HL-60 (cell line): Measurements from ENCODE around the gene CCDC102A.

Experiments
- POLR2AphosphoS5 ChIP-seq: IDR thresholded peaks from 2 replicates; pipeline ENCODE4 v1.6.1; 2012; ENCODE audit warnings: low read depth
- SPI1 ChIP-seq: IDR thresholded peaks from 2 replicates; pipeline ENCODE4 v1.6.1; 2012; ENCODE audit warnings: low read depth, mild to moderate bottlenecking, borderline replicate concordance
- TF ChIP-seq, protein P1 (sequence below): IDR thresholded peaks from one replicate; pipeline ENCODE4 v1.5.1; 2011; ENCODE audit warnings: low read length, control low read depth, inconsistent platforms; ENCODE audit not compliant: insufficient read depth
- TF ChIP-seq, protein P2 (sequence below): IDR thresholded peaks from 2 replicates; pipeline ENCODE4 v1.6.1; 2012; ENCODE audit warnings: low read depth; ENCODE audit not compliant: insufficient replicate concordance

DNA sequence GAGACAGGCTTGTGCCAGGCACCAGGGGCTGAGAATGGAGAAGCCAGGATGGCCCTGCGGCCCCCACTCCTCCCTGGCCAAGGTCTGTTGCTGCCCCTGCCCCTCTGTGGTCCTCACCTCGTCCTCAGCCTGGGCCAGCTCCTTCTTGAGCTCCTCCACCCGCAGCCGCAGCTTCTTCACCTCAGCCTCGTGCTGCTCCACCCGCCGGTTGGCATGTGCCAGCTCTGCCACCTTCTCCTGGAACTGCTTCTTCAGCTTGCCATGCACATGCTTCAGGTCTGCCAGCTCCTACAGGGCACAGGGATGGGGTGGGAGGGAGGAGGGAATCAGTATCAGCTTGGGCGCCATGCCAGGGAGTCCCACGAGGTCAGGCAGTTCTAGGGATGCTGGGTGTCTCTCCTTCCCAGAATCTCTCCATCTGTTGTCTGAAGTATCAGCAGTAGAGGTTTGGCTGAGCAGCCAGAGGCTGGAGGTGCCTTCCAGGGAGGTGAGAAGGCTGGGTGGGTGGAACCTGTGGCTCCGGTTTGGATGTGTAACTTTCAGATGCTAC is 20.1 kb downstream of the CCDC102A start:
- TF ChIP-seq, protein P1, sequence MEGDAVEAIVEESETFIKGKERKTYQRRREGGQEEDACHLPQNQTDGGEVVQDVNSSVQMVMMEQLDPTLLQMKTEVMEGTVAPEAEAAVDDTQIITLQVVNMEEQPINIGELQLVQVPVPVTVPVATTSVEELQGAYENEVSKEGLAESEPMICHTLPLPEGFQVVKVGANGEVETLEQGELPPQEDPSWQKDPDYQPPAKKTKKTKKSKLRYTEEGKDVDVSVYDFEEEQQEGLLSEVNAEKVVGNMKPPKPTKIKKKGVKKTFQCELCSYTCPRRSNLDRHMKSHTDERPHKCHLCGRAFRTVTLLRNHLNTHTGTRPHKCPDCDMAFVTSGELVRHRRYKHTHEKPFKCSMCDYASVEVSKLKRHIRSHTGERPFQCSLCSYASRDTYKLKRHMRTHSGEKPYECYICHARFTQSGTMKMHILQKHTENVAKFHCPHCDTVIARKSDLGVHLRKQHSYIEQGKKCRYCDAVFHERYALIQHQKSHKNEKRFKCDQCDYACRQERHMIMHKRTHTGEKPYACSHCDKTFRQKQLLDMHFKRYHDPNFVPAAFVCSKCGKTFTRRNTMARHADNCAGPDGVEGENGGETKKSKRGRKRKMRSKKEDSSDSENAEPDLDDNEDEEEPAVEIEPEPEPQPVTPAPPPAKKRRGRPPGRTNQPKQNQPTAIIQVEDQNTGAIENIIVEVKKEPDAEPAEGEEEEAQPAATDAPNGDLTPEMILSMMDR: no peak
- TF ChIP-seq POLR2AphosphoS5: no peak
- TF ChIP-seq, protein P2, sequence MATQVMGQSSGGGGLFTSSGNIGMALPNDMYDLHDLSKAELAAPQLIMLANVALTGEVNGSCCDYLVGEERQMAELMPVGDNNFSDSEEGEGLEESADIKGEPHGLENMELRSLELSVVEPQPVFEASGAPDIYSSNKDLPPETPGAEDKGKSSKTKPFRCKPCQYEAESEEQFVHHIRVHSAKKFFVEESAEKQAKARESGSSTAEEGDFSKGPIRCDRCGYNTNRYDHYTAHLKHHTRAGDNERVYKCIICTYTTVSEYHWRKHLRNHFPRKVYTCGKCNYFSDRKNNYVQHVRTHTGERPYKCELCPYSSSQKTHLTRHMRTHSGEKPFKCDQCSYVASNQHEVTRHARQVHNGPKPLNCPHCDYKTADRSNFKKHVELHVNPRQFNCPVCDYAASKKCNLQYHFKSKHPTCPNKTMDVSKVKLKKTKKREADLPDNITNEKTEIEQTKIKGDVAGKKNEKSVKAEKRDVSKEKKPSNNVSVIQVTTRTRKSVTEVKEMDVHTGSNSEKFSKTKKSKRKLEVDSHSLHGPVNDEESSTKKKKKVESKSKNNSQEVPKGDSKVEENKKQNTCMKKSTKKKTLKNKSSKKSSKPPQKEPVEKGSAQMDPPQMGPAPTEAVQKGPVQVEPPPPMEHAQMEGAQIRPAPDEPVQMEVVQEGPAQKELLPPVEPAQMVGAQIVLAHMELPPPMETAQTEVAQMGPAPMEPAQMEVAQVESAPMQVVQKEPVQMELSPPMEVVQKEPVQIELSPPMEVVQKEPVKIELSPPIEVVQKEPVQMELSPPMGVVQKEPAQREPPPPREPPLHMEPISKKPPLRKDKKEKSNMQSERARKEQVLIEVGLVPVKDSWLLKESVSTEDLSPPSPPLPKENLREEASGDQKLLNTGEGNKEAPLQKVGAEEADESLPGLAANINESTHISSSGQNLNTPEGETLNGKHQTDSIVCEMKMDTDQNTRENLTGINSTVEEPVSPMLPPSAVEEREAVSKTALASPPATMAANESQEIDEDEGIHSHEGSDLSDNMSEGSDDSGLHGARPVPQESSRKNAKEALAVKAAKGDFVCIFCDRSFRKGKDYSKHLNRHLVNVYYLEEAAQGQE: no peak
- no peak for TF ChIP-seq SPI1
